Stomach (tissue), 4 donors: Measurements from ENCODE around the gene LGI2.

ENCODE experiments used
- CTCF ChIP-seq, 7 experiments: fragments of 450-650 bp in 4 of 7; fragments of 200-600 bp in 3 of 7; sonication (generic) in 3 of 7; IDR thresholded peaks; one replicate each; pipeline ENCODE4 v1.5.1; 2016 to 2019; ENCODE audit warnings: antibody characterized with exemption in 7 of 7, control low read depth in 2 of 7, mild to moderate bottlenecking in 1 of 7
- POLR2A ChIP-seq, 4 donors: fragments of 450-650 bp; IDR thresholded peaks; one replicate each; pipeline ENCODE4 v1.6.1; 2016; ENCODE audit warnings: antibody characterized with exemption in 4 of 4, control low read depth in 2 of 4, mild to moderate bottlenecking in 1 of 4, moderate library complexity in 1 of 4

GRCh38 chr4:25065932-25066590 lies 35.3 kb upstream of the LGI2 start:
- TF ChIP-seq POLR2A (IDR thresholded peaks at IDR 0.05) (no peak), CTCF (IDR thresholded peaks at IDR 0.05) (no peak)
